GM12878 (cell line): ENCODE measurements around the gene FAM163A.

Experiments
- CHD2 ChIP-seq: IDR thresholded peaks from 2 replicates; pipeline ENCODE4 v1.6.1; 2011; ENCODE audit warnings: low read depth, low read length, improper control_type of control experiment, borderline replicate concordance
- CTCF ChIP-seq, 3 experiments: IDR thresholded peaks in 2 of 3; conservative IDR thresholded peaks in 1 of 3; 2 replicates each; pipeline ENCODE4 v1.5.1; 2011; ENCODE audit warnings: low read depth in 3 of 3, low read length in 3 of 3, mild to moderate bottlenecking in 3 of 3, control low read depth in 2 of 3, moderate library complexity in 2 of 3, inconsistent platforms in 1 of 3, mixed read lengths in 1 of 3; ENCODE audit not compliant: control insufficient read depth in 2 of 3, insufficient read depth in 1 of 3; ENCODE audit errors: extremely low read depth in 1 of 3
- JUND ChIP-seq: IDR thresholded peaks from 2 replicates; pipeline ENCODE4 v1.6.1; 2012; ENCODE audit warnings: low read depth, mild to moderate bottlenecking, low read length, improper control_type of control experiment, moderate library complexity
- MTA2 ChIP-seq: fragments of 450-650 bp; IDR thresholded peaks from 2 replicates; pipeline ENCODE4 v1.6.1; 2016; ENCODE audit warnings: low read depth, mild to moderate bottlenecking, moderate library complexity
- POLR2AphosphoS5 ChIP-seq: IDR thresholded peaks from 2 replicates; pipeline ENCODE4 v1.6.1; 2011; ENCODE audit warnings: mild to moderate bottlenecking, low read length, inconsistent platforms
- RAD51 ChIP-seq: fragments of 450-650 bp; IDR thresholded peaks from 2 replicates; pipeline ENCODE4 v1.6.1; 2016; ENCODE audit warnings: moderate library complexity, mild to moderate bottlenecking, inconsistent platforms

GRCh38 chr1:179786815-179787685 is 44.0 kb downstream of the FAM163A start:
- no peak for TF ChIP-seq POLR2AphosphoS5
- TF ChIP-seq RAD51: no peak
- no peak for TF ChIP-seq MTA2
- TF ChIP-seq CTCF (IDR thresholded peaks at IDR 0.05 in 2 of 3, conservative IDR thresholded peaks at IDR 0.05 in 1 of 3; ENCODE audit: control insufficient read depth in 2 of 3, extremely low read depth in 1 of 3, insufficient read depth in 1 of 3, low read depth in 3 of 3, low read length in 3 of 3): no peak
- no peak for TF ChIP-seq JUND
- no peak for TF ChIP-seq CHD2
